ENCODE measurements around the gene SDK1. TPM values are rescaled to one million over a fixed set of nuclear protein-coding genes. Genes with fewer than 3 reads are reported as not detected.

SDK1 gene
- total and polyA plus RNA-seq, 7 experiments from 2014 or later, result 0.07 to 2.5 (median 0.54) TPM

DNA sequence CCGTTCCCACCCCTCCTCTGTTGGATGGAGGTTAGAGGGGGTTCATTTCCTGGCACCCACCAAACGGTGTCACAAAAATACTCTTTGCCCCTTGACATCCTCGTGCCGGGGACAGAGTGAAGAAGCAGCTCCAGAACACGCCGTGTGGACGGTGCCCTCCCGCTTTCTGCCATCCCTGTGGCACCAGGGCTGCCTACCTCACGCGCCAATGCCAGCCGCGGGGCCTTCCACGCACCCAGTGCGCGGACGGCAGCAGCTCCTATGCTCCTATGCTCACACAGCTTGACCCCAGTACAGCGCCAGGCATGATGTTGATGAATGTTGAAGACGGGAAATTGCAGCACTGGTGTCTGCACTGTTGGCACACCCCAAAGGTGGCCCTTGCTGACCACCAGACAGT lies 873.8 kb downstream of the SDK1 start:
- ChIA-PET POLR2A (no interaction called here), CTCF (no interaction called here)
- Histone ChIP-seq H3K4me1 (ENCODE audit: control insufficient read depth in 2 of 2, insufficient read depth in 2 of 2, low read length in 2 of 2) (no peaks in the 10 kb centered on the region), H3K4me3 (ENCODE audit: low read length) (no peak overlapping the region), H3K27me3 (ENCODE audit: control insufficient read depth in 2 of 2, insufficient read depth in 2 of 2, low read length in 2 of 2) (no peaks in the 10 kb centered on the region), H3K27ac (ENCODE audit: low read depth, low read length) (no peak overlapping the region), H3K9me3 (ENCODE audit: control insufficient read depth in 2 of 3, low read length in 3 of 3) (no peaks in the 10 kb centered on the region), H3K36me3 (ENCODE audit: control insufficient read depth in 2 of 3, insufficient read depth in 3 of 3, low read length in 3 of 3) (no peaks in the 10 kb centered on the region)
- no peak for DNase-seq
- Mint-ChIP-seq H3K4me1 (no peaks in the 10 kb centered on the region), H3K9me3 (peaks cover 0 to 2% (median 0%) of the 10 kb centered on the region in 11 donors), H3K36me3 (no peaks in the 10 kb centered on the region), H3K27me3 (no peaks in the 10 kb centered on the region), H3K4me3 (no peak overlapping the region), H3K27ac (no peak overlapping the region)
- intact Hi-C loops (cut with micrococcal nuclease), result no loop called here
- ATAC-seq, result no peak

DNA sequence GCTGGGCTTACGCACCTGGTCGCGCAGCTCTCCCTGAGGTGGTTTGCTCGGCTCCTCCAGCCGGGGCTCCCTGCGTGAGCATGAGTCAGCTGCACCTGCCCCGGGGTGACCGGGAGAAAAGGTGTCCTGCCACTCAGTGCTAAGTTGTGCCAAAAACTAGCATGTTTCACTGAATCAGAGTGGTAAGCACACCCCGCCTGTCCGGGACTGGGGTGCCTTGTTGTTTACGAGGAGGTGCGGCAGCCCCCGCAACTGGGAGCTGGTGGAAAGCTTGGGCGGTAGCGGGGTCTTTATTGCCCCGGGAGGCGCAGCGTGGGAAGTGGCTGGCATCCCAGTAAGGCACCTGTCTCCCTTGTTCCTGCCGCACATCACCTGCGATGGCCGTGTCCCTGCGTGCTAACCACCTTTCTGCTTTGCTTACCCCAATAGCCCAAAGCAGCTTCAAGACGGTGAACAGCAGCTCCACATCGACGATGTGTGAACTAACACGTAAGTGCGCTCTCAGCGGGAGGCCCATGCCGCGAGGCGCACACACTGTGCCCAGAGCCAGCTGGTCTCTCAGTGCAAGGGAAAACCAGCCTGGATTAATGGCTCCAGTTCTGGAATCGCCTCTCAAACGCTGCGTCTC lies 874.4 kb downstream of the SDK1 start:
- Histone ChIP-seq H3K4me1 (ENCODE audit: control insufficient read depth in 2 of 2, insufficient read depth in 2 of 2, low read length in 2 of 2) (no peaks in the 10 kb centered on the region), H3K36me3 (ENCODE audit: control insufficient read depth in 2 of 3, insufficient read depth in 3 of 3, low read length in 3 of 3) (no peaks in the 10 kb centered on the region), H3K27ac (ENCODE audit: low read depth, low read length) (no peak overlapping the region), H3K4me3 (ENCODE audit: low read length) (no peak overlapping the region), H3K9me3 (ENCODE audit: control insufficient read depth in 2 of 3, low read length in 3 of 3) (no peaks in the 10 kb centered on the region), H3K27me3 (ENCODE audit: control insufficient read depth in 2 of 2, insufficient read depth in 2 of 2, low read length in 2 of 2) (no peaks in the 10 kb centered on the region)
- Mint-ChIP-seq H3K9me3 (peaks cover 0 to 2% (median 0%) of the 10 kb centered on the region in 11 donors), H3K4me1 (no peaks in the 10 kb centered on the region), H3K27ac (no peak overlapping the region), H3K4me3 (no peak overlapping the region), H3K36me3 (no peaks in the 10 kb centered on the region), H3K27me3 (no peaks in the 10 kb centered on the region)
- DNase-seq (no peak), ATAC-seq (no peak)
- POLR2A ChIA-PET, result no interaction called here
- intact Hi-C loops (cut with micrococcal nuclease), result no loop called here
- CTCF ChIA-PET, result no interaction called here

DNA sequence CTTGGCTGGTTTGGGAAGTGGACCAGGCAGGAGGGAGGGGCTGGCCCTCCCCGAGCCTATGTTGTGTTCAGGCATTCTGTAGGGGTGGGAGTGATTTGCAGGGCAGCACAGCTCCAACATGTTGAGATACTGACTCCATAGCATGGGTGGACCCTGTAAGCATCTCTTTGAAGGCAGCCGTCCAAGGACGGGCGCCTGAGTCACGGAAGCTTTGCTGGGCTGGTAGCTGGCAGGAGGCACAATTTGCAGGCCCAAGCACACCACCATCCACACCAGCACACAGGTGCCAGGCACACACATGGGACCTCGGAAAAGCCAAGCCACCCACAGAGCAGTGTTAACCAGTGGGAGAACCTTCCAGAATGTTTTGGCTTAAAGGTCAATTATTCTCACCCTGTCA lies 875.9 kb downstream of the SDK1 start:
- Mint-ChIP-seq H3K27me3 (peaks cover 0 to under 1% (median 0%) of the 10 kb centered on the region in 5 donors), H3K36me3 (no peaks in the 10 kb centered on the region), H3K4me1 (no peaks in the 10 kb centered on the region), H3K4me3 (no peak overlapping the region), H3K9me3 (peaks cover 0 to 2% (median 0%) of the 10 kb centered on the region in 11 donors), H3K27ac (no peak overlapping the region)
- Histone ChIP-seq H3K4me3 (ENCODE audit: low read length) (no peak overlapping the region), H3K27me3 (ENCODE audit: control insufficient read depth in 2 of 2, insufficient read depth in 2 of 2, low read length in 2 of 2) (no peaks in the 10 kb centered on the region), H3K4me1 (ENCODE audit: control insufficient read depth in 2 of 2, insufficient read depth in 2 of 2, low read length in 2 of 2) (no peaks in the 10 kb centered on the region), H3K27ac (ENCODE audit: low read depth, low read length) (no peak overlapping the region), H3K36me3 (ENCODE audit: control insufficient read depth in 2 of 3, insufficient read depth in 3 of 3, low read length in 3 of 3) (no peaks in the 10 kb centered on the region), H3K9me3 (ENCODE audit: control insufficient read depth in 2 of 3, low read length in 3 of 3) (no peaks in the 10 kb centered on the region)
- ChIA-PET POLR2A (no interaction called here), CTCF (no interaction called here)
- intact Hi-C loops (cut with micrococcal nuclease), result no loop called here
- ATAC-seq (no peak), DNase-seq (no peak)

DNA sequence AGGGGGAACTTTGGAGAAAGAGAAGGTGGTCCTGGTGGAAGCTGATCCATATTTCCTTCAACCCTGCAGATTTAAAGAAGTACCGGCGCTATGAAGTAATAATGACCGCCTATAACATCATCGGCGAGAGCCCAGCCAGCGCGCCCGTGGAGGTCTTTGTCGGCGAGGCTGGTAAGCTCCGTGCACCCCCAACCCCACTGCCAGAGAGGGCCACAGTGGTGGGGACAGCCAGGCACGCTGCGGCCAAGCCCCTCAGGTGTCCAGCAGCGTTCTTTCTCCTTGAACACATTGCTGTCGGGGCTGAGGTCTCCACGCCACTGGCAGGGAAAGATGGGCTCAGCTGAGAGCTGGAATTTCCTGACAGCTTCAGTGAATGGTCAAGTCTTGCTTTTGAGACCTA lies 877.4 kb downstream of the SDK1 start:
- Histone ChIP-seq H3K27ac (ENCODE audit: low read depth, low read length) (no peak overlapping the region), H3K4me1 (ENCODE audit: control insufficient read depth in 2 of 2, insufficient read depth in 2 of 2, low read length in 2 of 2) (no peaks in the 10 kb centered on the region), H3K27me3 (ENCODE audit: control insufficient read depth in 2 of 2, insufficient read depth in 2 of 2, low read length in 2 of 2) (no peaks in the 10 kb centered on the region), H3K4me3 (ENCODE audit: low read length) (no peak overlapping the region), H3K36me3 (ENCODE audit: control insufficient read depth in 2 of 3, insufficient read depth in 3 of 3, low read length in 3 of 3) (no peaks in the 10 kb centered on the region), H3K9me3 (ENCODE audit: control insufficient read depth in 2 of 3, low read length in 3 of 3) (no peaks in the 10 kb centered on the region)
- H3K27ac Mint-ChIP-seq, result no peak overlapping the region
- no peak overlapping the region for H3K4me3 Mint-ChIP-seq
- H3K36me3 Mint-ChIP-seq, result no peaks in the 10 kb centered on the region
- H3K9me3 Mint-ChIP-seq, result peaks cover 0 to 2% (median 0%) of the 10 kb centered on the region in 11 donors
- ATAC-seq, result no peak
- no peaks in the 10 kb centered on the region for H3K4me1 Mint-ChIP-seq
- intact Hi-C loops (cut with micrococcal nuclease), result no loop called here
- ChIA-PET POLR2A (no interaction called here), CTCF (no interaction called here)
- DNase-seq, result no peak
- H3K27me3 Mint-ChIP-seq, result peaks cover 0 to 4% (median 0%) of the 10 kb centered on the region in 5 donors

DNA sequence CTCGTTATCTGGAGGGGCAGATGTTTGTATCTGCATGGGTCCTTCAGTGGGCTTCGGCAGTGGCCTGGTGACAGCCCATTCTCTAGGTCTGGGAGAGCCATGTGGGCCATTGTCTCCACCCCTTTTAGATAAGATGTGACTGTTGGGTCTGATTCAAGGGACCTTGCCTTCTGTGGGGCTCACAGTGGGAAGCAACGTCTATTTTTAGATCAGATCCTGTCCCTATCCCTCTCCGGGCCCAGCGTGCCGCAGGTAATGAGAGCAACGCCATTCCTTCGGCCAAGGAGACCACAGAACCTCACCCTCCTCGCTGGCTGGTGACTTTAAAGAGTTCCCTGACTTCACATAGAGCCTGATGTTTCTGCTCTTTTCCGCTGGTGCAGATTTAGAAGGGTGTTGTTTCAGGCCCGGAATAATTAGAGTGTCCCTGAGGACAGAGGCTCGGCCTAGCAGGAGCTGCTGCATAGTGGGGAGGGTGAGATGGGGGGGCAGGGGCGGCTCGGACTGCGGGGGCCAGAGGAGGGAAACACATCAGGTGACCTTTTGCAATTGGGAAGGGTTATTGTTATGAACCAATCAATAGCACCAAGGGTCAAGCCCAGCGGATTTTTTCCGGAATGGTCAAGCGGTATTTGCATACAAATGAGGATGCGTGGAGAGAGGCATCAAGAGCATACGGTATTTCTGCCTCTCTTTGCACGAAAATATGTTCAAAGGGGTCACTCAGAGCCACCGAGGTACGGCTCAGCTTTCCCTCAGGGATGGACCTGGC lies 878.0 kb downstream of the SDK1 start:
- no peaks in the 10 kb centered on the region for H3K4me1 Mint-ChIP-seq
- no peaks in the 10 kb centered on the region for H3K27me3 ChIP-seq (ENCODE audit: control insufficient read depth in 2 of 2, insufficient read depth in 2 of 2, low read length in 2 of 2)
- peaks cover 0 to 4% (median 0%) of the 10 kb centered on the region in 5 donors for H3K27me3 Mint-ChIP-seq
- no peak overlapping the region for H3K4me3 ChIP-seq (ENCODE audit: low read length)
- no peaks in the 10 kb centered on the region for H3K36me3 Mint-ChIP-seq
- no peaks in the 10 kb centered on the region for H3K4me1 ChIP-seq (ENCODE audit: control insufficient read depth in 2 of 2, insufficient read depth in 2 of 2, low read length in 2 of 2)
- no peak overlapping the region for H3K27ac Mint-ChIP-seq
- no peaks in the 10 kb centered on the region for H3K9me3 ChIP-seq (ENCODE audit: control insufficient read depth in 2 of 3, low read length in 3 of 3)
- intact Hi-C loops (cut with micrococcal nuclease), result no loop called here
- ATAC-seq, result no peak
- H3K4me3 Mint-ChIP-seq, result no peak overlapping the region
- CTCF ChIA-PET, result no interaction called here
- peaks cover 0 to 2% (median 0%) of the 10 kb centered on the region in 11 donors for H3K9me3 Mint-ChIP-seq
- H3K36me3 ChIP-seq (ENCODE audit: control insufficient read depth in 2 of 3, insufficient read depth in 3 of 3, low read length in 3 of 3), result no peaks in the 10 kb centered on the region
- POLR2A ChIA-PET, result no interaction called here
- no peak overlapping the region for H3K27ac ChIP-seq (ENCODE audit: low read depth, low read length)
- no peak for DNase-seq

DNA sequence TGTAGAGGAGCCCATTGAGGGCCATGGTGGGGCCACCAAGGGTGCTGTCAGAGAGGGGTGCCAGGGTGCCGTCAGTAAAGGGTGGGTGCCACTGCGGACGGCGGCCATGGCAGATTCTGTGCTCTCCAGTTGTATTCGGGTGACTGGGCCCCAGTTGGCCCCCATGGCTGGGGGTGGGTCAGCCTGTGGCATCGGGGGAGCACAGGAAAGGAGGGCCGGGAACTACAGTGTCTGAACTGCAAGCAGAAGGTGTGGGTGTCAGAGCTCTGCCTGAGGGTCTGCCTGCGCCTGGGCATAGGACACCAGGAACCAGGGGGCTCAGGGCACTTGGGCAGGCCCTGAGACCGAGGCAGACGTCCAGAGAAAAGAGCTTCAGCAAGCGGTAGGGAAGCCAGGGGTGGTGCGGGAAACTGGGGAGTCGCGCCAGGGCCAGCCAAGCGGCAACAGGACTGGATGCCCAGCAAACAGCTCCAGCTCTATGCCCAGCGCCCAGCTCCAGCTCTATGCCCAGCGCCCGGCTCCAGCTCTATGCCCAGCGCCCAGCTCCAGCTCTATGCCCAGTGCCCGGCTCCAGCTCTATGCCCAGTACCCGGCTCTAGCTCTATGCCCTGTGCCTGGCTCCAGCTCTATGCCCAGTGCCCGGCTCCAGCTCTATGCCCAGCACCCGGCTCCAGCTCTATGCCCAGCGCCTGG lies 878.8 kb downstream of the SDK1 start:
- no peaks in the 10 kb centered on the region for H3K9me3 ChIP-seq (ENCODE audit: control insufficient read depth in 2 of 3, low read length in 3 of 3)
- H3K27me3 ChIP-seq (ENCODE audit: control insufficient read depth in 2 of 2, insufficient read depth in 2 of 2, low read length in 2 of 2), result no peaks in the 10 kb centered on the region
- H3K36me3 ChIP-seq (ENCODE audit: control insufficient read depth in 2 of 3, insufficient read depth in 3 of 3, low read length in 3 of 3), result no peaks in the 10 kb centered on the region
- H3K27ac ChIP-seq (ENCODE audit: low read depth, low read length), result no peak overlapping the region
- Mint-ChIP-seq H3K36me3 (no peaks in the 10 kb centered on the region), H3K27ac (no peak overlapping the region), H3K4me3 (no peak overlapping the region), H3K27me3 (peaks cover 0 to 4% (median 0%) of the 10 kb centered on the region in 5 donors), H3K4me1 (no peaks in the 10 kb centered on the region), H3K9me3 (peaks cover 0 to 2% (median 0%) of the 10 kb centered on the region in 11 donors)
- H3K4me3 ChIP-seq (ENCODE audit: low read length), result no peak overlapping the region
- ChIA-PET POLR2A (no interaction called here), CTCF (no interaction called here)
- DNase-seq (no peak), ATAC-seq (no peak)
- H3K4me1 ChIP-seq (ENCODE audit: control insufficient read depth in 2 of 2, insufficient read depth in 2 of 2, low read length in 2 of 2), result no peaks in the 10 kb centered on the region
- intact Hi-C loops (cut with micrococcal nuclease), result no loop called here

All from naive thymus-derived CD4-positive, alpha-beta T cell (primary cell).